ENCODE results near the gene SLPI. TPM values are rescaled to one million over a fixed set of nuclear protein-coding genes. Genes with fewer than 3 reads are reported as not detected.

Gene SLPI
- total and polyA plus RNA-seq, 3 donors from 2014 or later, result 6.9 to 104 (median 8.2) TPM

- no peaks in the 10 kb centered on the region for H3K4me1 ChIP-seq
- H3K27me3 ChIP-seq, result no peaks in the 10 kb centered on the region
- no peak within 1 kb of the TSS for H3K27ac ChIP-seq
- TF ChIP-seq POLR2A (IDR thresholded peaks at IDR 0.05), result no peak
- TF ChIP-seq CTCF (IDR thresholded peaks at IDR 0.05), result no peak
- no peak within 1 kb of the TSS for H3K4me3 ChIP-seq
- intact Hi-C loops (cut with DNase I; ENCODE audit: low total_unique reads), result no loop called here
- 48 to 73% methylated on average over 1 of the region's 1 CpG for WGBS, 2 donors
- H3K9me3 ChIP-seq, result no peaks in the 10 kb centered on the region
- H3K36me3 ChIP-seq (ENCODE audit: low read depth, missing control alignments), result no peaks in the 10 kb centered on the region
- DNase-seq, result no peak
Measured at GRCh38 chr20:45206725-45207124, 47.6 kb downstream of the SLPI start, which contains the start of gene SEMG1. SEMG1 (plus strand) TSS chr20:45207033; CDS start chr20:45207054, 21 bp downstream.

Other genes with a start within 250 kb of the SLPI start
- gene KCNS1, start 153.4 kb downstream of the SLPI start, total RNA-seq, result 1 to 10 TPM; 4.6 to 7.7 TPM
- gene KCNS1, start 153.4 kb downstream of the SLPI start, polyA plus RNA-seq (ENCODE audit: insufficient read depth, low read depth, low replicate concordance), result 2.1 TPM
- 1 to 10 TPM in 1 of 2 donors, under 1 TPM in 1; 0.87 to 1.4 TPM for gene WFDC5, start 139.4 kb downstream of the SLPI start, total RNA-seq
- 2.1 TPM for gene WFDC5, start 139.4 kb downstream of the SLPI start, polyA plus RNA-seq (ENCODE audit: insufficient read depth, low read depth, low replicate concordance)
- gene WFDC12, start 130.1 kb downstream of the SLPI start, total RNA-seq, result not detected
- not detected for gene WFDC12, start 130.1 kb downstream of the SLPI start, polyA plus RNA-seq (ENCODE audit: insufficient read depth, low read depth, low replicate concordance)
- 1 to 10 TPM in 1 of 2 donors, not detected in 1; 1.2 TPM for gene PI3, start 79.7 kb downstream of the SLPI start, total RNA-seq
- 0.94 TPM for gene PI3, start 79.7 kb downstream of the SLPI start, polyA plus RNA-seq (ENCODE audit: insufficient read depth, low read depth, low replicate concordance)
- not detected for gene SEMG1, start 47.5 kb downstream of the SLPI start, total RNA-seq
- not detected for gene SEMG1, start 47.5 kb downstream of the SLPI start, polyA plus RNA-seq (ENCODE audit: insufficient read depth, low read depth, low replicate concordance)
- not detected for gene SEMG2, start 33.2 kb downstream of the SLPI start, total RNA-seq
- gene SEMG2, start 33.2 kb downstream of the SLPI start, polyA plus RNA-seq (ENCODE audit: insufficient read depth, low read depth, low replicate concordance), result not detected
- gene RBPJL, start 52.3 kb upstream of the SLPI start, total RNA-seq, result 1 to 10 TPM in 1 of 2 donors, under 1 TPM in 1; 0.43 to 1.1 TPM
- 0.26 TPM for gene RBPJL, start 52.3 kb upstream of the SLPI start, polyA plus RNA-seq (ENCODE audit: insufficient read depth, low read depth, low replicate concordance)
- 1 to 10 TPM; 2.8 to 3.5 TPM for gene MATN4, start 53.7 kb upstream of the SLPI start, total RNA-seq
- gene MATN4, start 53.7 kb upstream of the SLPI start, polyA plus RNA-seq (ENCODE audit: insufficient read depth, low read depth, low replicate concordance), result 1.1 TPM
- 100 to 1,000 TPM; 191 to 234 TPM for gene SDC4, start 93.9 kb upstream of the SLPI start, total RNA-seq
- gene SDC4, start 93.9 kb upstream of the SLPI start, polyA plus RNA-seq (ENCODE audit: insufficient read depth, low read depth, low replicate concordance), result 124 TPM
- gene SYS1, start 108.6 kb upstream of the SLPI start, total RNA-seq, result 10 to 100 TPM; 33.1 to 34.6 TPM
- gene SYS1, start 108.6 kb upstream of the SLPI start, polyA plus RNA-seq (ENCODE audit: insufficient read depth, low read depth, low replicate concordance), result 20.0 TPM
- 10 to 100 TPM in 1 of 2 donors, 1 to 10 TPM in 1; 6.4 to 12.3 TPM for gene TP53TG5, start 123.8 kb upstream of the SLPI start, total RNA-seq
- gene TP53TG5, start 123.8 kb upstream of the SLPI start, polyA plus RNA-seq (ENCODE audit: insufficient read depth, low read depth, low replicate concordance), result 28.2 TPM
- gene DBNDD2, start 153.7 kb upstream of the SLPI start, total RNA-seq, result 10 to 100 TPM in 1 of 2 donors, 1 to 10 TPM in 1; 7.9 to 10.0 TPM
- 39.3 TPM for gene DBNDD2, start 153.7 kb upstream of the SLPI start, polyA plus RNA-seq (ENCODE audit: insufficient read depth, low read depth, low replicate concordance)
- gene PIGT, start 161.6 kb upstream of the SLPI start, total RNA-seq, result 100 to 1,000 TPM; 115 to 140 TPM
- gene PIGT, start 161.6 kb upstream of the SLPI start, polyA plus RNA-seq (ENCODE audit: insufficient read depth, low read depth, low replicate concordance), result 137 TPM
- gene WFDC2, start 215.2 kb upstream of the SLPI start, total RNA-seq, result 10 to 100 TPM in 1 of 2 donors, 1 to 10 TPM in 1; 6.1 to 32.0 TPM
- 37.6 TPM for gene WFDC2, start 215.2 kb upstream of the SLPI start, polyA plus RNA-seq (ENCODE audit: insufficient read depth, low read depth, low replicate concordance)